ENCODE results near the gene LPAR2. TPM values are rescaled to one million over a fixed set of nuclear protein-coding genes. Genes with fewer than 3 reads are reported as not detected.

The LPAR2 gene
- total RNA-seq, 2 donors from 2014 or later: 60.4 to 81.7 TPM

DNA sequence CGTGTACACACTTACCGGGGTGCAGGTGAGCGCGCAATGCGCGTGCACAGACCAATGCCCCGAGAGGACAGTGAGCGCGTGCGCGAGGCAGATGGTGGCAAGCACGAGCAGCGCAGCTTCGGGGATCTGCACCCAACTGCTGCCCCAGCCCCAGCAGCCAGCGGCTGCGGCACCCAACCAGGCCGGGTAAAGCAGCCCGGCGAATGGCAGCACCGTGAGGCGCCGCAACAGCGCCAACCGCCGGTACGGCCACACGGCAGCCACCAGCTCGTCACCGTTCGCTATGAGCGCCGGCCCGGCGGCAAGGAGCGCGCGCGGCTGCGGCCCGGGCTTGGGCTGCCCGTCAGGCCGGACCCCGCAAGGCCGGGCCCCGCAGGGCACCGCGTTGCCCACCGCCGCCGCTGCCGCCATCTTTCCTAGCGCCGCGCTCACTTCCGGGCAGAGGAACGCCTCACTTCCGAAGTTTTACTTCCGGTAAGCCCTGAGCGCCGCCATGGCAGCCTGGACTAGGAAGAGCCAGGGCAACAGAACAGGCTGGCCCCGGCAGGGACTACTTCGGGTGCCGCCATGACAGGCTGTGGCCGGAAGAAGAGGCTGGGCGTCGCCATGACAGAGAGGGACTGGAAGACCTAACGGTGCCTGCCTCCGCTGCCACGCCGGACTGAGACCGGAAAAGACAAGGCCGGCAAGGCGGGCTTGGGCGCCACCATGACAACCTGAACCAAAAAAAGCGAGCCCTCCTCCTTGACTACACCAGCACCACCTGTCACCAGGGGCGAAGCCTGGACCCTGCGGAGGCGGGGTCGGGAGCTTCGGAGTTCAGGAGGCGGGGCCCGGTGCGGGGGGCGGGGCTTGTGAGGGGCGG is 35.5 kb upstream of the LPAR2 start, which contains the start of gene ATP13A1:
TSS of gene ATP13A1 (minus strand) at position 421 of the 865 bp plus-strand sequence. CDS start at position 411, 10 bp downstream.
- peaks cover 2% of the 10 kb centered on the region for H3K9me3 Mint-ChIP-seq
- DNase-seq: peak; percentile 98
- H3K9me3 ChIP-seq (ENCODE audit: control insufficient read depth, low read length): no peaks in the 10 kb centered on the region
- H3K9ac ChIP-seq (ENCODE audit: extremely low read depth, low read length, poor library complexity, severe bottlenecking): peak within 1 kb of the TSS; percentile 82
- no peaks in the 10 kb centered on the region for H3K27me3 ChIP-seq (ENCODE audit: control insufficient read depth, insufficient read depth, low read length, poor library complexity, severe bottlenecking)
- TF ChIP-seq, protein P1, sequence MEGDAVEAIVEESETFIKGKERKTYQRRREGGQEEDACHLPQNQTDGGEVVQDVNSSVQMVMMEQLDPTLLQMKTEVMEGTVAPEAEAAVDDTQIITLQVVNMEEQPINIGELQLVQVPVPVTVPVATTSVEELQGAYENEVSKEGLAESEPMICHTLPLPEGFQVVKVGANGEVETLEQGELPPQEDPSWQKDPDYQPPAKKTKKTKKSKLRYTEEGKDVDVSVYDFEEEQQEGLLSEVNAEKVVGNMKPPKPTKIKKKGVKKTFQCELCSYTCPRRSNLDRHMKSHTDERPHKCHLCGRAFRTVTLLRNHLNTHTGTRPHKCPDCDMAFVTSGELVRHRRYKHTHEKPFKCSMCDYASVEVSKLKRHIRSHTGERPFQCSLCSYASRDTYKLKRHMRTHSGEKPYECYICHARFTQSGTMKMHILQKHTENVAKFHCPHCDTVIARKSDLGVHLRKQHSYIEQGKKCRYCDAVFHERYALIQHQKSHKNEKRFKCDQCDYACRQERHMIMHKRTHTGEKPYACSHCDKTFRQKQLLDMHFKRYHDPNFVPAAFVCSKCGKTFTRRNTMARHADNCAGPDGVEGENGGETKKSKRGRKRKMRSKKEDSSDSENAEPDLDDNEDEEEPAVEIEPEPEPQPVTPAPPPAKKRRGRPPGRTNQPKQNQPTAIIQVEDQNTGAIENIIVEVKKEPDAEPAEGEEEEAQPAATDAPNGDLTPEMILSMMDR (conservative IDR thresholded peaks at IDR 0.05): peak; percentile 50
- H3K27me3 Mint-ChIP-seq (ENCODE audit: insufficient read depth): no peaks in the 10 kb centered on the region
- H3K36me3 ChIP-seq (ENCODE audit: control insufficient read depth, insufficient read depth, low read length): peaks cover 16% of the 10 kb centered on the region
- peaks cover 24% of the 10 kb centered on the region for H3K4me1 Mint-ChIP-seq
- peaks cover 20% of the 10 kb centered on the region for H3K36me3 Mint-ChIP-seq (ENCODE audit: low read depth)
- WGBS, 2 experiments (ENCODE audit: insufficient coverage in 1 of 2, insufficient read length in 1 of 2): 0% methylated on average over 24 to 85 of the region's 85 CpGs
- H3K27ac Mint-ChIP-seq: peak within 1 kb of the TSS; percentile 95
- peak within 1 kb of the TSS; percentile 87 for H3K4me3 Mint-ChIP-seq
- H3K4me1 ChIP-seq (ENCODE audit: control insufficient read depth, insufficient read depth, low read length): no peaks in the 10 kb centered on the region
- H3K27ac ChIP-seq (ENCODE audit: low read depth, low read length): peak within 1 kb of the TSS; percentile 90
- H3K4me3 ChIP-seq (ENCODE audit: low read length): peak within 1 kb of the TSS; percentile 78

GRCh38 chr19:19662871-19663255 is 34.8 kb upstream of the LPAR2 start:
- peaks cover 22% of the 10 kb centered on the region for H3K36me3 ChIP-seq (ENCODE audit: control insufficient read depth, insufficient read depth, low read length)
- H3K4me1 ChIP-seq (ENCODE audit: control insufficient read depth, insufficient read depth, low read length): no peaks in the 10 kb centered on the region
- H3K27me3 ChIP-seq (ENCODE audit: control insufficient read depth, insufficient read depth, low read length, poor library complexity, severe bottlenecking): no peaks in the 10 kb centered on the region
- H3K9ac ChIP-seq (ENCODE audit: extremely low read depth, low read length, poor library complexity, severe bottlenecking): peak overlapping the region; percentile 82
- H3K27ac ChIP-seq (ENCODE audit: low read depth, low read length): peak overlapping the region; percentile 49
- no peak for DNase-seq
- Mint-ChIP-seq H3K27me3 (ENCODE audit: insufficient read depth) (no peaks in the 10 kb centered on the region), H3K36me3 (ENCODE audit: low read depth) (peaks cover 25% of the 10 kb centered on the region), H3K4me1 (peaks cover 18% of the 10 kb centered on the region), H3K27ac (peak overlapping the region; percentile 84), H3K9me3 (peaks cover 2% of the 10 kb centered on the region), H3K4me3 (peak overlapping the region; percentile 87)
- H3K9me3 ChIP-seq (ENCODE audit: control insufficient read depth, low read length): no peaks in the 10 kb centered on the region
- H3K4me3 ChIP-seq (ENCODE audit: low read length): peak overlapping the region; percentile 78
- TF ChIP-seq, protein P1 (conservative IDR thresholded peaks at IDR 0.05): no peak
- WGBS, 2 experiments (ENCODE audit: insufficient coverage in 1 of 2, insufficient read length in 1 of 2): 14 to 16% methylated on average over 15 to 17 of the region's 17 CpGs

- 81 to 93% methylated on average over 8 of the region's 8 CpGs for WGBS, 2 experiments (ENCODE audit: insufficient coverage in 1 of 2, insufficient read length in 1 of 2)
Observed at GRCh38 chr19:19662344-19662743, 34.3 kb upstream of the LPAR2 start.

More at GRCh38 chr19:19662344-19662743, 34.3 kb upstream of the LPAR2 start:
- TF ChIP-seq, protein P1 (conservative IDR thresholded peaks at IDR 0.05): no peak
- H3K27ac ChIP-seq (ENCODE audit: low read depth, low read length): no peak overlapping the region
- peaks cover 18% of the 10 kb centered on the region for H3K4me1 Mint-ChIP-seq
- DNase-seq: no peak
- H3K4me3 Mint-ChIP-seq: peak overlapping the region; percentile 87
- no peaks in the 10 kb centered on the region for H3K27me3 Mint-ChIP-seq (ENCODE audit: insufficient read depth)
- H3K27me3 ChIP-seq (ENCODE audit: control insufficient read depth, insufficient read depth, low read length, poor library complexity, severe bottlenecking): no peaks in the 10 kb centered on the region
- H3K9ac ChIP-seq (ENCODE audit: extremely low read depth, low read length, poor library complexity, severe bottlenecking): no peak overlapping the region
- peak overlapping the region; percentile 78 for H3K4me3 ChIP-seq (ENCODE audit: low read length)
- no peaks in the 10 kb centered on the region for H3K9me3 ChIP-seq (ENCODE audit: control insufficient read depth, low read length)
- H3K27ac Mint-ChIP-seq: peak overlapping the region; percentile 84
- H3K9me3 Mint-ChIP-seq: peaks cover 2% of the 10 kb centered on the region
- no peaks in the 10 kb centered on the region for H3K4me1 ChIP-seq (ENCODE audit: control insufficient read depth, insufficient read depth, low read length)
- peaks cover 29% of the 10 kb centered on the region for H3K36me3 Mint-ChIP-seq (ENCODE audit: low read depth)
- peaks cover 26% of the 10 kb centered on the region for H3K36me3 ChIP-seq (ENCODE audit: control insufficient read depth, insufficient read depth, low read length)
